ENCODE results near the gene METTL23.

The METTL23 gene

GRCh38 chr17:76681222-76682137, 45.2 kb upstream of the METTL23 start:
- Histone ChIP-seq H3K9me3 (ENCODE audit: control insufficient read depth, low read length) (no peaks in the 10 kb centered on the region), H2BK15ac (ENCODE audit: low read depth, poor library complexity, severe bottlenecking) (peak overlapping the region; percentile 15), H4K91ac (ENCODE audit: low read length) (peak overlapping the region; percentile 48), H3K14ac (ENCODE audit: low read length in 2 of 2) (peak overlapping the region in 1 of 2 experiments; percentile 49), H3K9ac (ENCODE audit: low read length) (peak overlapping the region; percentile 49), H3K79me1 (replicated peaks; ENCODE audit: low read length, poor library complexity, severe bottlenecking) (peaks cover 37% of the 10 kb centered on the region), H3K27ac (ENCODE audit: low read length, poor library complexity, severe bottlenecking) (no peak overlapping the region), H3K36me3 (ENCODE audit: control insufficient read depth in 1 of 2, insufficient read depth in 2 of 2, low read depth in 1 of 2, low read length in 2 of 2) (peaks cover 70 to 72% of the 10 kb centered on the region in 2 experiments), H3K4me2 (ENCODE audit: low read length, poor library complexity, severe bottlenecking) (no peak overlapping the region), H2BK12ac (ENCODE audit: low read length in 2 of 2) (peak overlapping the region; percentile 34 to 96), H4K8ac (ENCODE audit: low read length) (peak overlapping the region; percentile 54), H2BK5ac (ENCODE audit: low read depth, low read length, poor library complexity, severe bottlenecking) (no peak overlapping the region), H3K4me3 (ENCODE audit: insufficient read depth in 1 of 2, low read depth in 1 of 2, low read length in 2 of 2) (no peak overlapping the region), H3K4me1 (ENCODE audit: control insufficient read depth, insufficient read depth, low read depth, low read length) (peaks cover 42% of the 10 kb centered on the region), H3K4ac (ENCODE audit: low read depth in 1 of 2, low read length in 2 of 2) (peak overlapping the region; percentile 42 to 81), H2BK120ac (ENCODE audit: low read depth, low read length) (no peak overlapping the region), H2AK5ac (ENCODE audit: low read length, severe bottlenecking) (no peak overlapping the region), H3K23ac (ENCODE audit: low read length in 2 of 2) (no peak overlapping the region), H3K27me3 (ENCODE audit: control insufficient read depth in 1 of 2, insufficient read depth in 1 of 2, low read length in 2 of 2) (no peaks in the 10 kb centered on the region), H2AFZ (ENCODE audit: low read depth, low read length) (no peak overlapping the region), H3K18ac (ENCODE audit: low read depth in 1 of 2, low read length in 2 of 2) (peak overlapping the region; percentile 23 to 92)
- peak; percentile 92 for DNase-seq
- 47% methylated on average over 16 of the region's 16 CpGs for WGBS

- Histone ChIP-seq H3K27ac (ENCODE audit: low read length, poor library complexity, severe bottlenecking) (no peak overlapping the region), H3K4ac (ENCODE audit: low read depth in 1 of 2, low read length in 2 of 2) (peak overlapping the region; percentile 0 to 35), H3K18ac (ENCODE audit: low read depth in 1 of 2, low read length in 2 of 2) (peak overlapping the region; percentile 44 to 85), H2AFZ (ENCODE audit: low read depth, low read length) (no peak overlapping the region), H2BK15ac (ENCODE audit: low read depth, poor library complexity, severe bottlenecking) (no peak overlapping the region), H4K91ac (ENCODE audit: low read length) (peak overlapping the region; percentile 91), H3K4me1 (ENCODE audit: control insufficient read depth, insufficient read depth, low read depth, low read length) (peaks cover 49% of the 10 kb centered on the region), H3K79me1 (replicated peaks; ENCODE audit: low read length, poor library complexity, severe bottlenecking) (peaks cover 37% of the 10 kb centered on the region), H2BK12ac (ENCODE audit: low read length in 2 of 2) (peak overlapping the region; percentile 29 to 85), H3K27me3 (ENCODE audit: control insufficient read depth in 1 of 2, insufficient read depth in 1 of 2, low read length in 2 of 2) (no peaks in the 10 kb centered on the region), H3K9ac (ENCODE audit: low read length) (peak overlapping the region; percentile 49), H2BK5ac (ENCODE audit: low read depth, low read length, poor library complexity, severe bottlenecking) (no peak overlapping the region), H3K4me3 (ENCODE audit: insufficient read depth in 1 of 2, low read depth in 1 of 2, low read length in 2 of 2) (no peak overlapping the region), H3K14ac (ENCODE audit: low read length in 2 of 2) (peak overlapping the region in 1 of 2 experiments; percentile 57), H3K4me2 (ENCODE audit: low read length, poor library complexity, severe bottlenecking) (no peak overlapping the region), H4K8ac (ENCODE audit: low read length) (peak overlapping the region; percentile 83), H3K23ac (ENCODE audit: low read length in 2 of 2) (no peak overlapping the region), H3K9me3 (ENCODE audit: control insufficient read depth, low read length) (no peaks in the 10 kb centered on the region), H2AK5ac (ENCODE audit: low read length, severe bottlenecking) (peak overlapping the region; percentile 1), H3K36me3 (ENCODE audit: control insufficient read depth in 1 of 2, insufficient read depth in 2 of 2, low read depth in 1 of 2, low read length in 2 of 2) (peaks cover 65 to 66% of the 10 kb centered on the region in 2 experiments), H2BK120ac (ENCODE audit: low read depth, low read length) (no peak overlapping the region)
- peak; percentile 83 for DNase-seq
- WGBS: 60% methylated on average over 12 of the region's 12 CpGs
Measured at GRCh38 chr17:76682296-76682695, 44.3 kb upstream of the METTL23 start.

- Histone ChIP-seq H3K4ac (ENCODE audit: low read depth in 1 of 2, low read length in 2 of 2) (no peak overlapping the region), H3K23ac (ENCODE audit: low read length in 2 of 2) (no peak overlapping the region), H2BK12ac (ENCODE audit: low read length in 2 of 2) (peak overlapping the region; percentile 17 to 29), H4K91ac (ENCODE audit: low read length) (peak overlapping the region; percentile 25), H3K36me3 (ENCODE audit: control insufficient read depth in 1 of 2, insufficient read depth in 2 of 2, low read depth in 1 of 2, low read length in 2 of 2) (peaks cover 56 to 63% of the 10 kb centered on the region in 2 experiments), H3K9me3 (ENCODE audit: control insufficient read depth, low read length) (no peaks in the 10 kb centered on the region), H2BK120ac (ENCODE audit: low read depth, low read length) (peak overlapping the region; percentile 45), H3K4me2 (ENCODE audit: low read length, poor library complexity, severe bottlenecking) (no peak overlapping the region), H3K18ac (ENCODE audit: low read depth in 1 of 2, low read length in 2 of 2) (peak overlapping the region; percentile 11 to 40), H3K79me1 (replicated peaks; ENCODE audit: low read length, poor library complexity, severe bottlenecking) (peaks cover 40% of the 10 kb centered on the region), H3K4me3 (ENCODE audit: insufficient read depth in 1 of 2, low read depth in 1 of 2, low read length in 2 of 2) (no peak overlapping the region), H3K9ac (ENCODE audit: low read length) (peak overlapping the region; percentile 11), H4K8ac (ENCODE audit: low read length) (no peak overlapping the region), H3K27me3 (ENCODE audit: control insufficient read depth in 1 of 2, insufficient read depth in 1 of 2, low read length in 2 of 2) (no peaks in the 10 kb centered on the region), H2BK15ac (ENCODE audit: low read depth, poor library complexity, severe bottlenecking) (peak overlapping the region; percentile 39), H2AFZ (ENCODE audit: low read depth, low read length) (no peak overlapping the region), H2BK5ac (ENCODE audit: low read depth, low read length, poor library complexity, severe bottlenecking) (no peak overlapping the region), H2AK5ac (ENCODE audit: low read length, severe bottlenecking) (peak overlapping the region; percentile 7), H3K27ac (ENCODE audit: low read length, poor library complexity, severe bottlenecking) (no peak overlapping the region), H3K4me1 (ENCODE audit: control insufficient read depth, insufficient read depth, low read depth, low read length) (peaks cover 58% of the 10 kb centered on the region), H3K14ac (ENCODE audit: low read length in 2 of 2) (peak overlapping the region in 1 of 2 experiments; percentile 77)
- WGBS: 64% methylated on average over 18 of the region's 18 CpGs
- DNase-seq: peak; percentile 48
Measured at GRCh38 chr17:76683011-76683755, 43.5 kb upstream of the METTL23 start.
